Kidney (tissue), 14 donors: ENCODE data around the gene ZNF512. TPM values are rescaled to one million over a fixed set of nuclear protein-coding genes. Genes with fewer than 3 reads are reported as not detected.
"Not testable (repeated sequence)": the region's sequence is repeated elsewhere in the genome, so short reads cannot be mapped to it uniquely, and the experiment has no call there.

ENCODE experiments used
- DNase-seq, 5 donors: peaks; one replicate each; pipeline ENCODE4 v3.0.0-alpha.2; 2013 to 2020
- FAIRE-seq: peaks from 2 replicates; lab custom pipeline; 2012; peaks lifted over from hg19 to GRCh38; lab: Jason Lieb, UNC
- H3K27ac ChIP-seq, 2 donors: one replicate each; pipeline ENCODE4 v1.7.0; 2013; ENCODE audit warnings: low read depth in 2 of 2, low read length in 2 of 2, inconsistent platforms in 1 of 2
- H3K27me3 ChIP-seq: one replicate; pipeline ENCODE4 v1.7.1; 2013; ENCODE audit warnings: low read length, inconsistent platforms; ENCODE audit not compliant: control insufficient read depth, insufficient read depth
- H3K36me3 ChIP-seq, 3 donors: one replicate each; pipeline versions ENCODE4 v1.7.0 to v1.7.1; 2013; ENCODE audit warnings: low read length in 3 of 3, control low read depth in 1 of 3, inconsistent platforms in 1 of 3; ENCODE audit not compliant: insufficient read depth in 3 of 3, control insufficient read depth in 2 of 3
- H3K4me1 ChIP-seq, 3 donors: one replicate each; pipeline versions ENCODE4 v1.7.0 to v1.7.1; 2013; ENCODE audit warnings: low read length in 3 of 3, inconsistent platforms in 1 of 3, low read depth in 1 of 3; ENCODE audit not compliant: control insufficient read depth in 2 of 3, insufficient read depth in 2 of 3
- H3K4me3 ChIP-seq, 3 donors: one replicate each; pipeline versions ENCODE4 v1.7.0 to v1.8.1; 2013; ENCODE audit warnings: low read length in 3 of 3, control low read depth in 1 of 3, inconsistent platforms in 1 of 3
- H3K9ac ChIP-seq, 3 donors: one replicate each; pipeline versions ENCODE4 v1.7.0 to v1.7.1; 2013; ENCODE audit warnings: low read length in 3 of 3, control low read depth in 1 of 3, inconsistent platforms in 1 of 3
- H3K9me3 ChIP-seq, 3 donors: one replicate each; pipeline versions ENCODE4 v1.7.0 to v1.7.1; 2013; ENCODE audit warnings: low read length in 3 of 3, control low read depth in 1 of 3, inconsistent platforms in 1 of 3; ENCODE audit not compliant: control insufficient read depth in 2 of 3, insufficient read depth in 1 of 3
- CTCF ChIP-seq: IDR thresholded peaks from 3 replicates; pipeline ENCODE4 v1.5.1; 2012; ENCODE audit warnings: mild to moderate bottlenecking, moderate library complexity, borderline replicate concordance; ENCODE audit not compliant: insufficient read depth; ENCODE audit errors: extremely low read depth
- intact Hi-C: fragments of 100-400 bp; cut with DNase I; formaldehyde crosslinking; loops from one replicate; pipeline ENCODE4 v1.11.1; 2022
- polyA plus RNA-seq: library from polyadenylated mRNA; stranded (reverse); fragments of 350-450 nt; fragmentation: Illumina TruSeq; extraction: RNeasy Lipid Tissue Mini Kit (QIAGEN cat#74804); gene quantifications from one replicate; pipeline ENCODE4 v1.2.3, GENCODE V29; 2014; ENCODE audit warnings: low read depth, low replicate concordance; ENCODE audit not compliant: insufficient read depth
- total RNA-seq: library from RNA; stranded (reverse); fragmentation: NEBNext Ultra II Directional; extraction: Animal tissue kit (Norgen Biotek cat#: 25700); gene quantifications from one replicate; pipeline ENCODE4 v1.2.1, GENCODE V29; 2021
- donor health status: control.
- donor health status: control.
- donor health status: control.
- donor health status: control.
- donor health status: control.
- donor health status: DM: yes; HTN: yes; CAD: no.
- donor health status: Normal renal cell carcinoma (clear cell type).

The ZNF512 gene
- total and polyA plus RNA-seq, 2 donors from 2014 or later = 15.1 to 40.6 TPM

- Histone ChIP-seq H3K4me3 (no peak overlapping the region), H3K27me3 (no peaks in the 10 kb centered on the region), H3K9me3 (no peaks in the 10 kb centered on the region), H3K27ac (no peak overlapping the region), H3K36me3 (peaks cover 9 to 44% (median 26%) of the 10 kb centered on the region in 3 donors), H3K9ac (no peak overlapping the region), H3K4me1 (no peaks in the 10 kb centered on the region)
- FAIRE-seq (no peak), DNase-seq (no peak)
- intact Hi-C loops = no loop called here
- no peak for TF ChIP-seq CTCF
Observed at GRCh38 chr2:27621524-27621923, 38.7 kb downstream of the ZNF512 start.

- Histone ChIP-seq H3K4me3 (no peak overlapping the region), H3K36me3 (peaks cover 3 to 33% (median 20%) of the 10 kb centered on the region in 3 donors), H3K4me1 (peaks cover 0 to 2% (median 0%) of the 10 kb centered on the region in 3 donors), H3K9ac (no peak overlapping the region), H3K27me3 (no peaks in the 10 kb centered on the region), H3K9me3 (no peaks in the 10 kb centered on the region), H3K27ac (no peak overlapping the region)
- FAIRE-seq (no peak), DNase-seq (no peak)
- TF ChIP-seq CTCF = no peak
- intact Hi-C loops = no loop called here
Observed at GRCh38 chr2:27622921-27623384, 40.1 kb downstream of the ZNF512 start.

- intact Hi-C loops = no loop called here
- Histone ChIP-seq H3K27me3 (no peaks in the 10 kb centered on the region), H3K4me1 (peaks cover 0 to 10% (median 0%) of the 10 kb centered on the region in 3 donors), H3K4me3 (no peak overlapping the region), H3K27ac (no peak overlapping the region), H3K9ac (no peak overlapping the region), H3K9me3 (no peaks in the 10 kb centered on the region), H3K36me3 (peaks cover 3 to 33% (median 20%) of the 10 kb centered on the region in 3 donors)
- FAIRE-seq (no peak), DNase-seq (no peak)
- no peak for TF ChIP-seq CTCF
Observed at GRCh38 chr2:27624943-27625342, 42.1 kb downstream of the ZNF512 start.

GRCh38 chr2:27626323-27626722 lies 43.5 kb downstream of the ZNF512 start:
- FAIRE-seq, H3K9me3 ChIP-seq, DNase-seq, intact Hi-C loops, H3K27ac ChIP-seq, H3K27me3 ChIP-seq, H3K4me3 ChIP-seq, H3K9ac ChIP-seq: not testable (repeated sequence)
- peaks cover 0 to 10% (median 0%) of the 10 kb centered on the region in 3 donors for H3K4me1 ChIP-seq
- peaks cover 0 to 28% (median 13%) of the 10 kb centered on the region in 3 donors for H3K36me3 ChIP-seq

- H3K9ac ChIP-seq, H3K27me3 ChIP-seq, H3K4me3 ChIP-seq, intact Hi-C loops, H3K9me3 ChIP-seq, DNase-seq, H3K27ac ChIP-seq, FAIRE-seq: not testable (repeated sequence)
- H3K4me1 ChIP-seq = peaks cover 0 to 10% (median 0%) of the 10 kb centered on the region in 3 donors
- peaks cover 0 to 28% (median 11%) of the 10 kb centered on the region in 3 donors for H3K36me3 ChIP-seq
Observed at GRCh38 chr2:27626921-27627320, 44.1 kb downstream of the ZNF512 start.
